OCI-LY3 (cell line): ENCODE data around the gene PRSS22.

Experiments used
- H2AFZ ChIP-seq: fragments of 200-600, 300-600 bp; shearing (Covaris generic); 2 replicates; pipeline ENCODE4 v1.6.0; 2014; ENCODE audit warnings: antibody characterized with exemption, low read depth, low read length
- H3K27ac ChIP-seq: fragments of 200-600, 300-600 bp; sonication (generic); 2 replicates; pipeline ENCODE4 v1.5.1; 2014; ENCODE audit warnings: mild to moderate bottlenecking, low read length, moderate library complexity, mixed read lengths
- H3K27me3 ChIP-seq: fragments of 200-600, 300-600 bp; sonication (generic); 2 replicates; pipeline ENCODE4 v1.6.1; 2014; ENCODE audit warnings: low read depth, low read length, mixed read lengths
- H3K36me3 ChIP-seq: fragments of 200-600, 300-600 bp; sonication (generic); replicated peaks from 2 replicates; pipeline ENCODE3; 2014; ENCODE audit warnings: low read depth, low read length, mixed read lengths
- H3K4me1 ChIP-seq: fragments of 300-600, 200-600 bp; sonication (generic); 2 replicates; pipeline ENCODE4 v1.6.1; 2014; ENCODE audit warnings: low read length, mixed read lengths
- H3K4me2 ChIP-seq: fragments of 200-600, 300-600 bp; sonication (generic); 2 replicates; pipeline ENCODE4 v1.6.1; 2014; ENCODE audit warnings: low read length, mixed read lengths
- H3K4me3 ChIP-seq: fragments of 300-600, 200-600 bp; sonication (generic); 2 replicates; pipeline ENCODE4 v1.5.1; 2014; ENCODE audit warnings: antibody characterized with exemption, mild to moderate bottlenecking, low read length, moderate library complexity
- H3K79me2 ChIP-seq: fragments of 300-600, 200-600 bp; shearing (Covaris generic); 2 replicates; pipeline ENCODE4 v1.6.1; 2014; ENCODE audit warnings: mild to moderate bottlenecking, low read length, mixed read lengths
- H3K9ac ChIP-seq: fragments of 300-600, 200-600 bp; shearing (Covaris generic); 2 replicates; pipeline ENCODE4 v1.6.0; 2014; ENCODE audit warnings: mild to moderate bottlenecking, low read length, moderate library complexity
- H3K9me3 ChIP-seq: fragments of 200-600, 300-600 bp; shearing (Covaris generic); 2 replicates; pipeline ENCODE4 v1.6.1; 2014; ENCODE audit warnings: low read length, mixed read lengths; ENCODE audit not compliant: insufficient read depth
- H4K20me1 ChIP-seq: fragments of 200-600, 300-600 bp; sonication (generic); 2 replicates; pipeline ENCODE4 v1.6.1; 2016; ENCODE audit warnings: low read length, mixed read lengths; ENCODE audit not compliant: insufficient read depth
- EZH2phosphoT487 ChIP-seq: fragments of 200-600 bp; shearing (Covaris generic); IDR thresholded peaks from 2 replicates; pipeline ENCODE4 v1.6.1; 2018; ENCODE audit warnings: antibody characterized with exemption, mixed run types, low read depth
- TF ChIP-seq, protein P1 (sequence below): fragments of 200-600, 300-600 bp; sonication (generic); IDR thresholded peaks from 2 replicates; pipeline ENCODE4 v1.5.1; 2014; ENCODE audit warnings: antibody characterized with exemption, low read length, low read depth

PRSS22 gene

DNA sequence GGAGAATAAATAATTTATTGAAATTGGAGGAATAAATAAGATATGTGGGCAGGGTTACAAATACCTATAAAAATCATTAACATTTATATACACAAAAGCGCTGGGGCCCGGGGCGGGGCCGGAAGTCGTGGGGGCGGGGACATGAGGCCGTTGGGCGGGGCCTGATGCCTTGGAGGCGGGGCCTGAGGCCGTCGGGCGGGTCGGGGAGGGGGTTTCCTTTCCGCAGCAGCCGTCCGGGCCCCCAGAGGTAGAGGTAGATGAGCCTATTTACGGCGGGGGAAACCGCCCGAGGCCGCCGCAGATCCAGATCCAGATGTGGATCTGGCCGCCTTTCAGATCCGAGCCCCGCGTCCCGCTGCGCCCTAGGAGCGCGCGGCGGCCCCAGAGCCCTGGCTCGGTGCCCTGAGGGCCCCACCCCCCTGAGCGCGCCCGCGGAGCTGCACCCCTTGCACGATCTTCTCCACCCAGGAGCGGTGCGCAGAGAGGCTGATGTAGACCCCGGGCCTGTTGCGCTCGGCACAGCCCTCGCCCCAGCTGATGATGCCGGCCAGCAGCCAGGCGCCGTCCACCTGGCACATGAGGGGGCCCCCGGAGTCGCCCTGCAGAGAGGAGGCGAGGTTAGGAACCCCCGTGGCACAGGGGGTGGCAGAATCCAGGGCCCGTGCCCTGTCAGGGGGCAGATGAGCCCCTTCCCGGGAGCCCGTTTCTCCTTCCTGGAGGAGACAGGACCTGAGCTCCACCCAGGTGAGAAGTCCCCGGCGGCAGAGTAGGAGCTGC is 5.1 kb downstream of the PRSS22 start:
- no peak overlapping the region for H3K27ac ChIP-seq
- TF ChIP-seq, protein P1, sequence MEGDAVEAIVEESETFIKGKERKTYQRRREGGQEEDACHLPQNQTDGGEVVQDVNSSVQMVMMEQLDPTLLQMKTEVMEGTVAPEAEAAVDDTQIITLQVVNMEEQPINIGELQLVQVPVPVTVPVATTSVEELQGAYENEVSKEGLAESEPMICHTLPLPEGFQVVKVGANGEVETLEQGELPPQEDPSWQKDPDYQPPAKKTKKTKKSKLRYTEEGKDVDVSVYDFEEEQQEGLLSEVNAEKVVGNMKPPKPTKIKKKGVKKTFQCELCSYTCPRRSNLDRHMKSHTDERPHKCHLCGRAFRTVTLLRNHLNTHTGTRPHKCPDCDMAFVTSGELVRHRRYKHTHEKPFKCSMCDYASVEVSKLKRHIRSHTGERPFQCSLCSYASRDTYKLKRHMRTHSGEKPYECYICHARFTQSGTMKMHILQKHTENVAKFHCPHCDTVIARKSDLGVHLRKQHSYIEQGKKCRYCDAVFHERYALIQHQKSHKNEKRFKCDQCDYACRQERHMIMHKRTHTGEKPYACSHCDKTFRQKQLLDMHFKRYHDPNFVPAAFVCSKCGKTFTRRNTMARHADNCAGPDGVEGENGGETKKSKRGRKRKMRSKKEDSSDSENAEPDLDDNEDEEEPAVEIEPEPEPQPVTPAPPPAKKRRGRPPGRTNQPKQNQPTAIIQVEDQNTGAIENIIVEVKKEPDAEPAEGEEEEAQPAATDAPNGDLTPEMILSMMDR: no peak
- TF ChIP-seq EZH2phosphoT487: no peak

DNA sequence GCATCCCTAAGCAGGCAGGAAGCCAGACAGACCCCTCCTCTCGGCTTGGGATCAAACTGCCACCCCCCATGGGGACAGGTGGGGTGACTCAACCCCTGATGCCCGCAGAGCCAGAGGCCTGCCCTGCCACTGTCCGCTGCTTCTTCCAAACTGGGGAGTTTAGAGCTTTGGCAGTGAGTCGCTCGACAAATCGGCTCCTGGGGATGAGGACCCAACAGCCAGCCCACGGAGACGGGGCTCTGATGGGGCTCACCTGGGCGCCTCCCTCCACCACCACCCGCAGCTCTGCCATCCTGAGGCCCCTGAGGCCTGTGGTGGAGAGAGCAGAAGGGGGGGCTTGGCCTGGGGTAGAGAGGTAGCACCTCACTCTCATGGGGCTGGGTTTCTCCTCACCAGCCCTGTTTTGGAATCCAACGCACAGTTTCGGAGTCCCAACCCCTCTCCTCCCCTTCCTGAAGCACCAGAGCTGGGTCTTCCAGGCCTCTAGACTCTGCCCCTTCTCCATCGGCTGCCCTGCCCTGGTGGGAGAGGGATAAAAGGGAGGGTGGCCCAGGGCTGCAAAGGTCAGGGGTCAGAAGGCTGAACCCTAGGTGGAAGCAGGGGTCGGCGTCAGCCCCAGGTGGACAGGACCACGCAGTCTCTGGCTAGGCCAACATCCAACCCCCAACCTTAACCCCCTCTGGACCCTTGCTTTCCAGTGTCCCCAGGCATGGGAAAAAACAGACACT is 5.8 kb downstream of the PRSS22 start:
- Histone ChIP-seq H3K27me3 (no peaks in the 10 kb centered on the region; the same call in 1 of the 2 replicates), H3K79me2 (no peaks in the 10 kb centered on the region), H3K4me2 (no peak overlapping the region), H3K27ac (no peak overlapping the region), H2AFZ (no peak overlapping the region), H3K9ac (no peak overlapping the region), H3K9me3 (peaks cover 6% of the 10 kb centered on the region; the same call in 1 of the 2 replicates), H3K4me1 (no peaks in the 10 kb centered on the region), H4K20me1 (no peaks in the 10 kb centered on the region), H3K36me3 (no peaks in the 10 kb centered on the region), H3K4me3 (no peak overlapping the region)
- TF ChIP-seq EZH2phosphoT487: no peak
- TF ChIP-seq, protein P1: no peak

More for the DNA sequence above, 5.1 kb downstream of the PRSS22 start:
- H3K4me3 ChIP-seq: no peak overlapping the region
- peaks cover 6% of the 10 kb centered on the region; the same call in 1 of the 2 replicates for H3K9me3 ChIP-seq
- no peaks in the 10 kb centered on the region for H4K20me1 ChIP-seq
- no peaks in the 10 kb centered on the region; the same call in 1 of the 2 replicates for H3K27me3 ChIP-seq
- H3K4me2 ChIP-seq: no peak overlapping the region
- H3K4me1 ChIP-seq: no peaks in the 10 kb centered on the region
- H2AFZ ChIP-seq: no peak overlapping the region
- H3K79me2 ChIP-seq: no peaks in the 10 kb centered on the region
- no peaks in the 10 kb centered on the region for H3K36me3 ChIP-seq
- no peak overlapping the region for H3K9ac ChIP-seq

DNA sequence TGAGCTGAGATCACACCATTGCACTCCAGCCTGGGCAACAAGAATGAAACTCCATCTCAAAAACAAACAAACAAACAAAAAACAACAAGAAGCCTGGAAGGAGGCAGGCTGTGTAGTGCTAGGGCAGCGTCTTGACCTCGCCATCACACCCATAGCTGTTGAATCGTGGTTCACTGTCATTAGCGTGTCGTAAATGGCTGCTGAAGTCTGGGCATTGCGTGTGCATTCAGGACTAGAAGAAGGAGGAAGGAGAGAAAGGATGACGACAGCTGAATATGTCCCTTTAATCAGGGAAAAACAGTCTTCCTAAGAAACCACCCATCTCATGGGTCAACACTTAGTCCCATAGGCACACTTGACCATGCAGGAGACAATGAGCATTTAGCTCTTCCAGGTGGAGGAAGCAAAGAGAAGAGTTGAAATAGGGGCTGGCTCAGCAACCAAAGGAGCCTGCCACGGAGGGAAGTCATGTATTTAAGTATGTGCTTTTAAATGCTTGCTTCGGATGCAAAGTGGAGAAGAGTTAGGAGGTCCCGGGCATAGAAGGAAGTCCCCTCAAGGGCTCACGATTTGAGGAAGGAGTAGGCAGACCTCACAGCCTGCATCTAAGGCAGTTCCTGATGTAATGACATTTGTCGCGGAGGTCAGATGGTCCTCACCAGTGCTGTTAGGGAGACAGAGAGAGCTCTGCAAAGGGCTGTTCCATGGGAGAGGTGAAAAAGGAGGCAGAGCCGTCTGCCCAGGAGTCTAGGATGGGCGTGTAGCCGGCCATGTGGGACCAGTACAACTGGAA is 8.8 kb downstream of the PRSS22 start:
- 0 out of 2 replicates have a peak, but pooled peaks cover under 1% of the 10 kb centered on the region for H3K9me3 ChIP-seq
- no peak overlapping the region for H3K4me3 ChIP-seq
- no peaks in the 10 kb centered on the region for H3K79me2 ChIP-seq
- no peaks in the 10 kb centered on the region for H3K4me1 ChIP-seq
- no peaks in the 10 kb centered on the region; the same call in 1 of the 2 replicates for H3K27me3 ChIP-seq
- H3K4me2 ChIP-seq: no peak overlapping the region
- no peak overlapping the region for H2AFZ ChIP-seq
- H3K27ac ChIP-seq: no peak overlapping the region
- H4K20me1 ChIP-seq: no peaks in the 10 kb centered on the region
- no peak for TF ChIP-seq EZH2phosphoT487
- TF ChIP-seq, protein P1: no peak
- H3K36me3 ChIP-seq: no peaks in the 10 kb centered on the region
- H3K9ac ChIP-seq: no peak overlapping the region
